Retinal pigment epithelial cell (primary cell): ENCODE results near the gene TINCR.

ENCODE experiments used
- DNase-seq: peaks from one replicate; pipeline ENCODE4 v3.0.0-alpha.2; 2010; ENCODE audit warnings: low read depth
- H3K4me3 ChIP-seq: 2 replicates; pipeline ENCODE4 v1.5.1; 2011; ENCODE audit warnings: mild to moderate bottlenecking, low read length, control low read depth, moderate library complexity
- TF ChIP-seq, protein P1 (sequence below): conservative IDR thresholded peaks from 2 replicates; pipeline ENCODE4 v1.5.1; 2011; ENCODE audit warnings: low read depth, low read length, control low read depth, inconsistent platforms

The TINCR gene

DNA sequence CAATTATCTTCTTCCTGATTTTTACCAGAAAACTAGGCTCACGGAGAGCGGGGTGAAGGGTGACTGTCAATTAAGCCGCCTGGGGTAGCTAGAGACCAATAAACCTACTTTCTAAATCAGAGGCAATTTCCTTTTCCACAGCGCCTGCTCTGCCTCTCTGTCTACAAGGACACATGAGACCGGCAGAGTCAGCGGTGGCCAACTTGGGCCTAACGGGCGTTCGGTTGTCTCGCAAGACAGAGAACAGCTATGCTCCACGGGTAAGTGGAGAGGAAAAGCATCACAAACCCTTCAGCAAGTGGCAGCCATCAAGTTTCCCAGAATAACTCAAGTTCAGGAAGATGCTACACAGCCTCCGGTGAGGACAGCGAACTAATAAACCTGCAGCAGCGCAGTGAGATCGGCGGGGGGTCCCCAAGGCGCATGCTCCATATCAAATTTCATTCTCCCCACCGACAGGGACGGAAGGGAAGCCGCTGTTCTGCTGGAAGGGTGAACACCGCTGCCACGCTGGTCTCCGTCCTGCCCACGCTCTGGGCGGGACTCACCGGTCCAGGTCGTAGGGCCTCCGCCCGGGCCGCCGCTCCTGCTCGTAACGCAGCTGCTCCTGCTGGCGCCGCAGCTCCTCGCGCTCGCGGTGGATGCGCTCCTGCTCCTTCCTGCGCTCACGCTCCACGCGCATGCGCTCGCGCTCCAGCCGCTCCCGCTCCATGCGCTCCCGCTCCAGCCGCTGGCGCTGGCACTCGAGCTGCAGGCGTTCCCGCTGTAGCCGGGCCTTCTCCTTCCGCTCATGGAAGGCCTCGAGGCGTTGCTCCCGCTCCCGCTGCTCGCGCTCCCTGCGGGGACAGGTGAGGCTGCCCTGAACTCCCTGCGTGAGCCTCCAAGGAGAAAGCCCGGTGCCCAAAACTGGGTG, 25.8 kb upstream of the TINCR start:
- TF ChIP-seq, protein P1, sequence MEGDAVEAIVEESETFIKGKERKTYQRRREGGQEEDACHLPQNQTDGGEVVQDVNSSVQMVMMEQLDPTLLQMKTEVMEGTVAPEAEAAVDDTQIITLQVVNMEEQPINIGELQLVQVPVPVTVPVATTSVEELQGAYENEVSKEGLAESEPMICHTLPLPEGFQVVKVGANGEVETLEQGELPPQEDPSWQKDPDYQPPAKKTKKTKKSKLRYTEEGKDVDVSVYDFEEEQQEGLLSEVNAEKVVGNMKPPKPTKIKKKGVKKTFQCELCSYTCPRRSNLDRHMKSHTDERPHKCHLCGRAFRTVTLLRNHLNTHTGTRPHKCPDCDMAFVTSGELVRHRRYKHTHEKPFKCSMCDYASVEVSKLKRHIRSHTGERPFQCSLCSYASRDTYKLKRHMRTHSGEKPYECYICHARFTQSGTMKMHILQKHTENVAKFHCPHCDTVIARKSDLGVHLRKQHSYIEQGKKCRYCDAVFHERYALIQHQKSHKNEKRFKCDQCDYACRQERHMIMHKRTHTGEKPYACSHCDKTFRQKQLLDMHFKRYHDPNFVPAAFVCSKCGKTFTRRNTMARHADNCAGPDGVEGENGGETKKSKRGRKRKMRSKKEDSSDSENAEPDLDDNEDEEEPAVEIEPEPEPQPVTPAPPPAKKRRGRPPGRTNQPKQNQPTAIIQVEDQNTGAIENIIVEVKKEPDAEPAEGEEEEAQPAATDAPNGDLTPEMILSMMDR = no peak
- no peak overlapping the region for H3K4me3 ChIP-seq
- DNase-seq = no peak

- no peak overlapping the region for H3K4me3 ChIP-seq
- TF ChIP-seq, protein P1 = no peak
- DNase-seq = no peak
Observed at GRCh38 chr19:5592531-5593342, 25.0 kb upstream of the TINCR start.

- TF ChIP-seq, protein P1 = no peak
- H3K4me3 ChIP-seq = no peak overlapping the region
- DNase-seq = no peak
Observed at GRCh38 chr19:5591476-5591875, 23.7 kb upstream of the TINCR start.

DNA sequence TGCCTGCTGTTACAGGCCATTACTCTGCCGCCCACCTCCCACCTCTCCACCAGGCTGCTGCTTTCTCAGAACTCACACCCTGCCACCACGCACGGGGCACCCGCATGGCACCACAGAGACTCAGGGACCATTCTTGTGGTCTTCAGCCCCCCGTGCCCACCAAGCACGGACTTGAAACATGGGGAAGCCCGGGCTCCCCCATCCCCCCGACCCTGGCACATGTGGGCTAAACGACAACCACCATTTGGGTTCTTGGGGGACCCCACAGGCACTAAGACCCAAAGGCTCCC, 23.1 kb upstream of the TINCR start:
- H3K4me3 ChIP-seq = no peak overlapping the region
- TF ChIP-seq, protein P1 = no peak
- DNase-seq = no peak

GRCh38 chr19:5590151-5590864, 22.6 kb upstream of the TINCR start:
- no peak for DNase-seq
- TF ChIP-seq, protein P1 = no peak
- no peak overlapping the region for H3K4me3 ChIP-seq

DNA sequence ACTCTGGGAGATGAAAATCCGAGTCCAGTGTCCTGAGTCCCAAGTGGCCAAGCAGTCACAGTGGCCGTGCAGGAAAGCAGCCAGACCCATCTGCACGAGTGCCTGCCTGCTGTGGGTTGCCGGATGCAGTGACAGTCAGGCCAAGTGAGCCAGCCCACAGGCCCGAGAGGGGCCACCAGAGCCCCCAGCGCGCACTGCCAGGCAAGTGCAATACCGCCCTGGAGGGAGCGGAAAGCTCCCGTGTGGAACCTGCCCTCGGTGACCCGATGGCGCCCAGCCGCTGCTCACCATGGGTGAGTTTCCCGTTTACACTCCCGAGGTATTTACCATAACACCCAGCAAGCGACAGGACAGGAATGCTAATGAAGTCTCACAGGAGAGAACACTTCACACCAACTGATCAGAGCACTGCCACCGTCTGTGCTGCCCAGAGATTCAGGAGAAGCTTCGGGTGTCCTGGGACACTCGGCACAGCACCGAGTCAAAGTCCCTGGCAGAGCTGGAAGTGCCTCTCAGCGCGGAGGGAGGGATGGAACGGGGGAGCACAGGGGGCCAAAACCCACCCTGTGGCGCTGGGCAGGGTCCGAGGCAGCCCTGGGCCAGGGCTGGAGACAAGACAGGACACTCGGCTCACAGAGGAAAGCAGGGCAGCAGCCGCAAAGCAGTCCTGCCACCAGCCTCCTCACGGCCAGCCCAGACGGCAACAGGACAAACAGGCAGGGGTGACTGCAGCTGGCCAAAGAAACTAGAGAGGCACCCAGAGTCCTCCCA, 21.3 kb upstream of the TINCR start:
- DNase-seq = no peak
- TF ChIP-seq, protein P1 = no peak
- no peak overlapping the region for H3K4me3 ChIP-seq
